Measurements from ENCODE around the gene AIG1.

DNA sequence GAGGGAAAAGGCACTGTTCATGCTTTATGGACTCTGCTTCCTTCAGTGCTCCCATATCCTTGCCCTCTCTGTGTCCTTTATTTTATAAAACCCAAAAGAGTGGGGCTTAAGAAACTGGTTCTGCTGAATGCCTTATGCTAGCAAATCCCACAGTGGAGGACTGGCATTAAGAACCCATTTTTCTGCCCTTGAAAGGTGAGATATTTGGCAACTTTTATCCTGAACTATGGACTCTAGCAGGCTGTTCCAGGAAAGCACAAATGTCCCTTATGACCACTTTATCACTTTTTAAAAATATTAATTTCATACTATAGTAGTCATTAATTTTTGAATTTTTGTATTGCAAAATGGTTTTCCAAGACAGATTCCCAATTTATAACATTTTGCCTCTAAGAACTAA, 296.5 kb downstream of the AIG1 start:
- TF ChIP-seq, protein P1, sequence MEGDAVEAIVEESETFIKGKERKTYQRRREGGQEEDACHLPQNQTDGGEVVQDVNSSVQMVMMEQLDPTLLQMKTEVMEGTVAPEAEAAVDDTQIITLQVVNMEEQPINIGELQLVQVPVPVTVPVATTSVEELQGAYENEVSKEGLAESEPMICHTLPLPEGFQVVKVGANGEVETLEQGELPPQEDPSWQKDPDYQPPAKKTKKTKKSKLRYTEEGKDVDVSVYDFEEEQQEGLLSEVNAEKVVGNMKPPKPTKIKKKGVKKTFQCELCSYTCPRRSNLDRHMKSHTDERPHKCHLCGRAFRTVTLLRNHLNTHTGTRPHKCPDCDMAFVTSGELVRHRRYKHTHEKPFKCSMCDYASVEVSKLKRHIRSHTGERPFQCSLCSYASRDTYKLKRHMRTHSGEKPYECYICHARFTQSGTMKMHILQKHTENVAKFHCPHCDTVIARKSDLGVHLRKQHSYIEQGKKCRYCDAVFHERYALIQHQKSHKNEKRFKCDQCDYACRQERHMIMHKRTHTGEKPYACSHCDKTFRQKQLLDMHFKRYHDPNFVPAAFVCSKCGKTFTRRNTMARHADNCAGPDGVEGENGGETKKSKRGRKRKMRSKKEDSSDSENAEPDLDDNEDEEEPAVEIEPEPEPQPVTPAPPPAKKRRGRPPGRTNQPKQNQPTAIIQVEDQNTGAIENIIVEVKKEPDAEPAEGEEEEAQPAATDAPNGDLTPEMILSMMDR (IDR thresholded peaks at IDR 0.05 in 2 of 3, conservative IDR thresholded peaks at IDR 0.05 in 1 of 3; ENCODE audit: borderline replicate concordance in 1 of 3, insufficient read depth in 1 of 3, low read depth in 2 of 3, low read length in 2 of 3) = no peak
- TF ChIP-seq EZH2 (IDR thresholded peaks at IDR 0.05) = no peak
- no peak for TF ChIP-seq ELF1 (IDR thresholded peaks at IDR 0.05; ENCODE audit: borderline replicate concordance, low read depth)
- TF ChIP-seq POLR2A (IDR thresholded peaks at IDR 0.05; ENCODE audit: borderline replicate concordance, extremely low read depth, insufficient read depth, insufficient read length) = no peak
- TF ChIP-seq CEBPB (IDR thresholded peaks at IDR 0.05; ENCODE audit: low read depth) = no peak
- no peak for TF ChIP-seq ZFX (IDR thresholded peaks at IDR 0.05)
- TF ChIP-seq SRF (IDR thresholded peaks at IDR 0.05; ENCODE audit: low read depth) = no peak
- TF ChIP-seq, protein P2, sequence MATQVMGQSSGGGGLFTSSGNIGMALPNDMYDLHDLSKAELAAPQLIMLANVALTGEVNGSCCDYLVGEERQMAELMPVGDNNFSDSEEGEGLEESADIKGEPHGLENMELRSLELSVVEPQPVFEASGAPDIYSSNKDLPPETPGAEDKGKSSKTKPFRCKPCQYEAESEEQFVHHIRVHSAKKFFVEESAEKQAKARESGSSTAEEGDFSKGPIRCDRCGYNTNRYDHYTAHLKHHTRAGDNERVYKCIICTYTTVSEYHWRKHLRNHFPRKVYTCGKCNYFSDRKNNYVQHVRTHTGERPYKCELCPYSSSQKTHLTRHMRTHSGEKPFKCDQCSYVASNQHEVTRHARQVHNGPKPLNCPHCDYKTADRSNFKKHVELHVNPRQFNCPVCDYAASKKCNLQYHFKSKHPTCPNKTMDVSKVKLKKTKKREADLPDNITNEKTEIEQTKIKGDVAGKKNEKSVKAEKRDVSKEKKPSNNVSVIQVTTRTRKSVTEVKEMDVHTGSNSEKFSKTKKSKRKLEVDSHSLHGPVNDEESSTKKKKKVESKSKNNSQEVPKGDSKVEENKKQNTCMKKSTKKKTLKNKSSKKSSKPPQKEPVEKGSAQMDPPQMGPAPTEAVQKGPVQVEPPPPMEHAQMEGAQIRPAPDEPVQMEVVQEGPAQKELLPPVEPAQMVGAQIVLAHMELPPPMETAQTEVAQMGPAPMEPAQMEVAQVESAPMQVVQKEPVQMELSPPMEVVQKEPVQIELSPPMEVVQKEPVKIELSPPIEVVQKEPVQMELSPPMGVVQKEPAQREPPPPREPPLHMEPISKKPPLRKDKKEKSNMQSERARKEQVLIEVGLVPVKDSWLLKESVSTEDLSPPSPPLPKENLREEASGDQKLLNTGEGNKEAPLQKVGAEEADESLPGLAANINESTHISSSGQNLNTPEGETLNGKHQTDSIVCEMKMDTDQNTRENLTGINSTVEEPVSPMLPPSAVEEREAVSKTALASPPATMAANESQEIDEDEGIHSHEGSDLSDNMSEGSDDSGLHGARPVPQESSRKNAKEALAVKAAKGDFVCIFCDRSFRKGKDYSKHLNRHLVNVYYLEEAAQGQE (IDR thresholded peaks at IDR 0.05; ENCODE audit: low read depth) = no peak
- TF ChIP-seq YY1 (IDR thresholded peaks at IDR 0.05; ENCODE audit: extremely low read depth, insufficient replicate concordance, low read depth, low read length) = no peak
- TF ChIP-seq CBX3 (IDR thresholded peaks at IDR 0.05; ENCODE audit: low read depth) = no peak
- TF ChIP-seq EGR1 (IDR thresholded peaks at IDR 0.05; ENCODE audit: low read depth) = no peak
- TF ChIP-seq ZNF274 (IDR thresholded peaks at IDR 0.05; ENCODE audit: low read depth, low read length) = no peak
